GM12891 (cell line): ENCODE results near the gene IKZF1.

Source experiments
- POLR2A ChIP-seq: IDR thresholded peaks from 2 replicates; pipeline ENCODE4 v1.6.1; 2011; ENCODE audit warnings: low read depth, low read length, control low read depth
- POLR2AphosphoS5 ChIP-seq: IDR thresholded peaks from 2 replicates; pipeline ENCODE4 v1.6.1; 2011; ENCODE audit warnings: low read depth, low read length, control low read depth

- TF ChIP-seq POLR2A (no peak), POLR2AphosphoS5 (no peak)
Measured at GRCh38 chr7:50315739-50316671, 11.5 kb downstream of the IKZF1 start.
